Activated CD4-positive, CD25-positive, alpha-beta regulatory T cell (primary cell): ENCODE data around the gene RAB6A.
"Not testable (repeated sequence)": the region's sequence is repeated elsewhere in the genome, so short reads cannot be mapped to it uniquely, and the experiment has no call there.

Experiments used
- DNase-seq, 4 experiments: peaks; one replicate each; lab custom pipeline; 2025; lab: John Stamatoyannopoulos, UW

Gene RAB6A

GRCh38 chr11:73760679-73761402 lies at the start of gene RAB6A:
Gene RAB6A, minus strand, starts transcription at chr11:73761074. Its CDS starts 439 bp downstream, at chr11:73760635.
- peak; percentile 98 to 99 (median 98) for DNase-seq

- DNase-seq = no peak
Measured at GRCh38 chr11:73810637-73811036, 49.8 kb upstream of the RAB6A start.

GRCh38 chr11:73808052-73808451 lies 47.2 kb upstream of the RAB6A start:
- DNase-seq = no peak

GRCh38 chr11:73804712-73805111 lies 43.8 kb upstream of the RAB6A start:
- DNase-seq = no peak

GRCh38 chr11:73801136-73801535 lies 40.3 kb upstream of the RAB6A start:
- no peak for DNase-seq

GRCh38 chr11:73800276-73800806 lies 39.5 kb upstream of the RAB6A start:
- no peak for DNase-seq

GRCh38 chr11:73797457-73797856 lies 36.6 kb upstream of the RAB6A start:
- DNase-seq = no peak

GRCh38 chr11:73795925-73796632 lies 35.2 kb upstream of the RAB6A start:
- no peak for DNase-seq

GRCh38 chr11:73792584-73792983 lies 31.7 kb upstream of the RAB6A start:
- DNase-seq = no peak

- no peak for DNase-seq
Measured at GRCh38 chr11:73789279-73789670, 28.4 kb upstream of the RAB6A start.

- peak; percentile 65 to 82 (median 74) for DNase-seq
Measured at GRCh38 chr11:73787643-73788558, 27.0 kb upstream of the RAB6A start, which contains the start of gene MRPL48. Gene MRPL48, plus strand, starts transcription at chr11:73787874. Its CDS starts 98 bp downstream, at chr11:73787972.

- no peak for DNase-seq
Measured at GRCh38 chr11:73787051-73787642, 26.3 kb upstream of the RAB6A start.

GRCh38 chr11:73785467-73785866 lies 24.6 kb upstream of the RAB6A start:
- DNase-seq = not testable (repeated sequence)

GRCh38 chr11:73784734-73785133 lies 23.9 kb upstream of the RAB6A start:
- DNase-seq = no peak

GRCh38 chr11:73784080-73784634 lies 23.3 kb upstream of the RAB6A start:
- DNase-seq = no peak

- DNase-seq = no peak
Measured at GRCh38 chr11:73783483-73784020, 22.7 kb upstream of the RAB6A start.

GRCh38 chr11:73781303-73781702 lies 20.4 kb upstream of the RAB6A start:
- DNase-seq = no peak

- peak; percentile 94 to 96 (median 96) for DNase-seq
Measured at GRCh38 chr11:73779084-73779902, 18.4 kb upstream of the RAB6A start.

- DNase-seq = not testable (repeated sequence)
Measured at GRCh38 chr11:73770811-73771210, 9.9 kb upstream of the RAB6A start.

- DNase-seq = no peak
Measured at GRCh38 chr11:73766763-73767162, 5.9 kb upstream of the RAB6A start.
